B cell (primary cell): ENCODE results near the gene FAF2. TPM values are rescaled to one million over a fixed set of nuclear protein-coding genes. Genes with fewer than 3 reads are reported as not detected.

Source experiments
- ATAC-seq: fragments of 200-7000 bp; cut with Tn5 transposase; one replicate; pipeline ENCODE4 v1.10.0; 2021; ENCODE audit warnings: low read depth, mild to moderate bottlenecking, moderate number of reproducible peaks, moderate library complexity
- CTCF ChIA-PET: fragments of 350-600 bp; sonication (Branson Sonifier 250); formaldehyde crosslinking; loops from one replicate; lab custom pipeline; 2021; ENCODE audit warnings: antibody characterized with exemption, inconsistent platforms; lab: Charles Lee
- POLR2A ChIA-PET: fragments of 350-600 bp; sonication (Branson Sonifier 250); formaldehyde crosslinking; loops from one replicate; lab custom pipeline; 2021; ENCODE audit warnings: antibody characterized with exemption; lab: Charles Lee
- DNase-seq: peaks from one replicate; pipeline ENCODE4 v3.0.0; 2013
- H2AFZ ChIP-seq: 2 replicates; pipeline ENCODE4 v1.6.1; 2012; ENCODE audit warnings: mild to moderate bottlenecking, low read depth, low read length; ENCODE audit not compliant: insufficient read depth, poor library complexity, severe bottlenecking
- H3K27ac ChIP-seq, 2 donors: 1 replicate in 1 of 2; 2 replicates in 1 of 2; pipeline ENCODE4 v1.5.1; 2012 to 2013; ENCODE audit warnings: low read length in 2 of 2, mild to moderate bottlenecking in 2 of 2, moderate library complexity in 1 of 2
- H3K27me3 ChIP-seq, 4 experiments: fragments of 200-600 bp in 1 of 4; sonication (generic) in 1 of 4; replicated peaks in 1 of 4; 1 replicate in 2 of 4; 2 replicates in 2 of 4; pipeline versions ENCODE4 v1.6.1 to v1.7.0; 2013 to 2016; ENCODE audit warnings: low read length in 3 of 4, mild to moderate bottlenecking in 2 of 4, mixed read lengths in 1 of 4, moderate library complexity in 1 of 4; ENCODE audit not compliant: insufficient read depth in 4 of 4, control insufficient read depth in 3 of 4; ENCODE audit errors: control extremely low read depth in 1 of 4
- H3K36me3 ChIP-seq, 2 experiments: replicated peaks in 1 of 2; 1 replicate in 1 of 2; 2 replicates in 1 of 2; pipeline versions ENCODE4 v1.6.1 to v1.7.1; 2013; ENCODE audit warnings: low read length in 1 of 2; ENCODE audit not compliant: insufficient read depth in 2 of 2, control insufficient read depth in 1 of 2; ENCODE audit errors: control extremely low read depth in 1 of 2, extremely low read depth in 1 of 2
- H3K4me1 ChIP-seq, 2 donors: fragments of 200-600 bp in 1 of 2; sonication (generic) in 1 of 2; 1 replicate in 1 of 2; 2 replicates in 1 of 2; pipeline versions ENCODE4 v1.5.1 to v1.6.1; 2013 to 2017; ENCODE audit warnings: low read length in 2 of 2; ENCODE audit not compliant: control insufficient read depth in 2 of 2, insufficient read depth in 2 of 2
- H3K4me2 ChIP-seq: replicated peaks from 2 replicates; pipeline ENCODE3; 2012; ENCODE audit warnings: mild to moderate bottlenecking, low read depth, low read length; ENCODE audit not compliant: poor library complexity, severe bottlenecking
- H3K4me3 ChIP-seq, 5 experiments: fragments of 200-600 bp in 1 of 5; sonication (generic) in 1 of 5; 1 replicate in 3 of 5; 2 replicates in 2 of 5; pipeline versions ENCODE4 v1.5.1 to v1.7.0; 2011 to 2016; ENCODE audit warnings: low read length in 4 of 5, mild to moderate bottlenecking in 4 of 5, low read depth in 2 of 5, control low read depth in 1 of 5, moderate library complexity in 1 of 5; ENCODE audit not compliant: insufficient read depth in 1 of 5; ENCODE audit errors: control extremely low read depth in 1 of 5, extremely low read depth in 1 of 5
- H3K79me2 ChIP-seq: fragments of 200-600 bp; sonication (generic); one replicate; pipeline ENCODE4 v1.6.0; 2016; ENCODE audit warnings: low read length; ENCODE audit not compliant: control insufficient read depth, insufficient read depth
- H3K9ac ChIP-seq: fragments of 200-600 bp; sonication (generic); 2 replicates; pipeline ENCODE4 v1.6.1; 2017; ENCODE audit warnings: mild to moderate bottlenecking, low read length, moderate library complexity
- H3K9me3 ChIP-seq, 3 donors: one replicate each; pipeline versions ENCODE4 v1.6.1 to v1.7.1; 2013; ENCODE audit warnings: low read length in 2 of 3; ENCODE audit not compliant: control insufficient read depth in 2 of 3, insufficient read depth in 1 of 3; ENCODE audit errors: control extremely low read depth in 1 of 3
- H4K20me1 ChIP-seq: 2 replicates; pipeline ENCODE4 v1.6.0; 2012; ENCODE audit warnings: mild to moderate bottlenecking, low read length; ENCODE audit not compliant: insufficient read depth, control insufficient read depth, poor library complexity, severe bottlenecking
- H3K27ac Mint-ChIP-seq: one replicate; pipeline ENCODE4 v1.8.0; 2021; ENCODE audit warnings: mixed read lengths
- H3K27me3 Mint-ChIP-seq: one replicate; pipeline ENCODE4 v1.8.0; 2021; ENCODE audit warnings: mixed read lengths
- H3K4me1 Mint-ChIP-seq: one replicate; pipeline ENCODE4 v1.8.0; 2021; ENCODE audit warnings: mixed read lengths
- H3K4me3 Mint-ChIP-seq: one replicate; pipeline ENCODE4 v1.8.0; 2021; ENCODE audit warnings: mixed read lengths
- H3K9me3 Mint-ChIP-seq: one replicate; pipeline ENCODE4 v1.8.0; 2022; ENCODE audit warnings: mixed read lengths; ENCODE audit not compliant: insufficient read depth
- CTCF ChIP-seq: fragments of 200-600 bp; IDR thresholded peaks from one replicate; pipeline ENCODE4 v1.8.0; 2022; ENCODE audit warnings: antibody characterized with exemption, mild to moderate bottlenecking
- EZH2 ChIP-seq: IDR thresholded peaks from 2 replicates; pipeline ENCODE4 v1.6.1; 2012; ENCODE audit warnings: borderline replicate concordance, low read depth, mild to moderate bottlenecking, moderate library complexity, low read length; ENCODE audit not compliant: insufficient read depth, poor library complexity, severe bottlenecking
- WGBS: methylation state at CpG from one replicate; pipeline ENCODE4 v1.1.5; 2013; ENCODE audit warnings: missing lambda C conversion rate; ENCODE audit not compliant: insufficient coverage; 5-methylcytosine and 5-hydroxymethylcytosine counted together
- intact Hi-C: fragments of 100-400 bp; cut with micrococcal nuclease; formaldehyde crosslinking; loops from one replicate; pipeline ENCODE4 v1.10.0; 2022
- polyA plus RNA-seq: library from polyadenylated mRNA; depleted of rRNA; stranded (reverse); fragments of >200 nt; gene quantifications from 2 replicates; pipeline ENCODE4 v1.2.3, GENCODE V29; 2012
- small RNA-seq: library from RNA; depleted of rRNA; stranded (forward); fragments of <200 nt; gene quantifications from one replicate; pipeline ENCODE3, GENCODE V24; 2012; ENCODE audit warnings: low replicate concordance, low read depth; ENCODE audit not compliant: insufficient read length
- total RNA-seq, 2 donors: library from RNA; stranded (reverse); fragments of 120-200 nt in 1 of 2; gene quantifications; 1 replicate in 1 of 2; 2 replicates in 1 of 2; pipeline versions ENCODE4 v1.2.3 to v1.2.4, GENCODE V29; 2013 to 2022

The FAF2 gene
- total and polyA plus RNA-seq, 2 donors (not counting 1 experiment from before 2014, with no cell fraction given): 10.9 to 35.1 TPM

- no peak for TF ChIP-seq CTCF
- TF ChIP-seq EZH2: no peak
- DNase-seq: no peak
- 94% methylated on average over 7 of the region's 13 CpGs for WGBS
- Mint-ChIP-seq H3K4me3 (no peak overlapping the region), H3K27me3 (peaks cover 26% of the 10 kb centered on the region), H3K9me3 (no peaks in the 10 kb centered on the region), H3K4me1 (peaks cover 5% of the 10 kb centered on the region), H3K27ac (no peak overlapping the region)
- H2AFZ ChIP-seq: no peak overlapping the region
- peaks cover 0 to 18% (median 0%) of the 10 kb centered on the region in 4 experiments for H3K27me3 ChIP-seq
- H3K4me3 ChIP-seq: no peak overlapping the region
- ChIA-PET CTCF (interaction anchor here (0.7 to 1.6 kb wide), 3 partner anchors 102 to 739 kb away, joined by 3 read pairs; partner anchors contain the start of gene KIAA1191), POLR2A (interaction anchor here (0.5 to 0.7 kb wide), 2 partner anchors 46 to 142 kb away, joined by 3 to 7 read pairs; partner anchors contain the start of gene CLTB)
- peaks cover 0 to 6% (median 0%) of the 10 kb centered on the region in 3 donors for H3K9me3 ChIP-seq
- H4K20me1 ChIP-seq: no peaks in the 10 kb centered on the region
- H3K4me1 ChIP-seq: no peaks in the 10 kb centered on the region
- H3K9ac ChIP-seq: no peak overlapping the region
- H3K36me3 ChIP-seq: no peaks in the 10 kb centered on the region
- intact Hi-C loops: no loop called here
- H3K27ac ChIP-seq: no peak overlapping the region
- no peak overlapping the region for H3K4me2 ChIP-seq
- ATAC-seq: no peak
- H3K79me2 ChIP-seq: no peaks in the 10 kb centered on the region
Measured at GRCh38 chr5:176557846-176558245, 109.7 kb downstream of the FAF2 start.

Small RNAs within 50 kb of the gene (small RNA-seq; reads per million reads assigned to genes)
- gene AC010297.1 (not detected), gene RF00019 (not detected), gene RN7SL684P (not detected)

Other genes with a start within 250 kb of the FAF2 start
- 63.5 and 63.8 TPM in 2 replicates for gene SIMC1, start 210.0 kb upstream of the FAF2 start, total RNA-seq
- 18.7 and 20.6 TPM in 2 replicates for gene SIMC1, start 210.0 kb upstream of the FAF2 start, polyA plus RNA-seq
- 82.9 and 88.1 TPM in 2 replicates for gene KIAA1191, start 86.6 kb upstream of the FAF2 start, total RNA-seq
- 43.6 and 61.2 TPM in 2 replicates for gene KIAA1191, start 86.6 kb upstream of the FAF2 start, polyA plus RNA-seq
- gene ARL10, start 82.9 kb upstream of the FAF2 start, total RNA-seq: 27.9 and 33.6 TPM in 2 replicates
- 12.1 and 13.1 TPM in 2 replicates for gene ARL10, start 82.9 kb upstream of the FAF2 start, polyA plus RNA-seq
- 25.0 and 25.1 TPM in 2 replicates for gene NOP16, start 59.8 kb upstream of the FAF2 start, total RNA-seq
- gene NOP16, start 59.8 kb upstream of the FAF2 start, polyA plus RNA-seq: 27.8 and 35.5 TPM in 2 replicates
- gene HIGD2A, start 59.6 kb upstream of the FAF2 start, total RNA-seq: 70.1 and 80.1 TPM in 2 replicates
- 102 and 212 TPM in 2 replicates for gene HIGD2A, start 59.6 kb upstream of the FAF2 start, polyA plus RNA-seq
- gene CLTB, start 31.8 kb upstream of the FAF2 start, total RNA-seq: 29.6 and 29.9 TPM in 2 replicates
- gene CLTB, start 31.8 kb upstream of the FAF2 start, polyA plus RNA-seq: 41.7 and 48.0 TPM in 2 replicates
- gene RNF44, start 89.0 kb downstream of the FAF2 start, total RNA-seq: 220 and 231 TPM in 2 replicates
- 262 and 299 TPM in 2 replicates for gene RNF44, start 89.0 kb downstream of the FAF2 start, polyA plus RNA-seq
- 1.7 TPM in 2 replicates for gene CDHR2, start 101.0 kb downstream of the FAF2 start, total RNA-seq
- gene CDHR2, start 101.0 kb downstream of the FAF2 start, polyA plus RNA-seq: 0.04 and 0.25 TPM in 2 replicates
- 2.1 and 2.7 TPM in 2 replicates for gene GPRIN1, start 161.8 kb downstream of the FAF2 start, total RNA-seq
- 0.35 and 0.72 TPM in 2 replicates for gene GPRIN1, start 161.8 kb downstream of the FAF2 start, polyA plus RNA-seq
- not detected in 2 replicates for gene SNCB, start 182.1 kb downstream of the FAF2 start, total RNA-seq
- 0.09 and 0.10 TPM in 2 replicates for gene SNCB, start 182.1 kb downstream of the FAF2 start, polyA plus RNA-seq
- not detected in 2 replicates for gene EIF4E1B, start 182.3 kb downstream of the FAF2 start, total RNA-seq
- not detected in 2 replicates for gene EIF4E1B, start 182.3 kb downstream of the FAF2 start, polyA plus RNA-seq
- 21.0 and 23.7 TPM in 2 replicates for gene TSPAN17, start 199.1 kb downstream of the FAF2 start, total RNA-seq
- 20.5 and 24.6 TPM in 2 replicates for gene TSPAN17, start 199.1 kb downstream of the FAF2 start, polyA plus RNA-seq